GM04503 (cell line): ENCODE data around the gene ZFYVE28.

Source experiments
- DNase-seq: peaks from one replicate; pipeline ENCODE4 v3.0.0-alpha.2; 2012; ENCODE audit warnings: low read depth

The ZFYVE28 gene

DNA sequence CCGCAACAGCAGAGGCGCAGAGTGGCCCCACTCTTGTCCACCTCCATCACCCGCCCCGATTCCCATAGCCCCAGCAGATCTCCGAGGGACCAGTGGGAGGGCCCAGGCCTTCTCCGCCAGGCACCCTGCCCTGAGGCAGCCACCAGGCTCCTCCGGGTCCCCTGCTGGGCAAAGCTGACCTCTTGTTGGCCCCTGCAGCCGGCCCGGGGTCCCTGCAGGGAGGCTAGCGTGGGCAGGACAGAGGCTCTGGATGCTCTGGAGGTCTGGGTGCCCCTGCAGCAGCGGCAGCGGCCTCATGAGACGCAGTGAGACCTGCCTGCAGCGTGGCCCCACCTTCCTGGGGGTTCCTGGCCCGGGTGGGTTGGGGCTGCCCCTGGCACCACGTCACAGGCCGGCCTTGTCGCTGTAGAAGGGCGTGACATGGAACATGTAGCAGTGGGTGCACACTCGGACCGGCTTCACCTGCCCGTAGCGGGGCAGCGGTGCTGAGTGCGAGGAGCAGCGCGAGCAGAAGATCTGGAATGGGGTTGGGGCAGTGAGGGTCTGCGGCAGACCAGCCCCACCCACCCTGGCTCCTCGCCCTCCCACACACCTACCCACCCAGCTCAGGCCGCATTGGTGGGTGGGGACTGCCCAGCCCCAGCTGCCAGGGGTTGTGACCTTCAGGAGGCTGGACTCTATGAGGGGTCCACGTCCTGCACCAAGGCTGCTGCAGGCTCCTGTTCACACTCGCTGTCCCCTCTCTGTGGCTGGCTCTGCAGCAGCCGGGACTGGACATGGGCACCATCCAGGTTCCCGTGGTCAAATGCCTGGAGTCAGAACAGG lies 147.9 kb downstream of the ZFYVE28 start:
- no peak for DNase-seq

DNA sequence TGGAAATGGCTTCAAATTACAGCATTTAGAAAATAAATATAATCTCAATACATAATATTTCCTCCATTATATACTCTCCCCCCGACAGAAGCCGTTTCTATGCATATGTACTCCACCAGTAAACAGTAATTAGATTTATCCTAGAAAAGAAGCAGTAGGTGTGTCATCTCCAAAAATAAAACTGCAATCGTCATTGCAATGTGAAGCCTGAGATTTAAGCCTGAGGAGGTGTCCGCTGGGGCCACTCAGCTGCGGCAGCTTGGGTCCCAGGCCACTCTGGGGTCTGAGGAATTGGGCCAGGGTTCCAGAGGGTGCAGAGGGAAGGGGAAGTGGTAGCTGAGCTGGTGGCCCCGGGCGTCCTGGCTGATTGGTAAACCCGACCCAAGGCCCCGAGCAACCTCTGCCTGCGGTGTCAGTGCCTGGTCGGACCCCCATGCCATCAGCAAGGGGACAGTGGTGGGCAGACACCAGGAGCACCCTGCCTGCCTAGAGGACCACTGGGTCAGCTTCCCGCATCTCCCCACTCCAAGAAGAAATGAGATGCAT lies 148.8 kb downstream of the ZFYVE28 start:
- DNase-seq: no peak

DNA sequence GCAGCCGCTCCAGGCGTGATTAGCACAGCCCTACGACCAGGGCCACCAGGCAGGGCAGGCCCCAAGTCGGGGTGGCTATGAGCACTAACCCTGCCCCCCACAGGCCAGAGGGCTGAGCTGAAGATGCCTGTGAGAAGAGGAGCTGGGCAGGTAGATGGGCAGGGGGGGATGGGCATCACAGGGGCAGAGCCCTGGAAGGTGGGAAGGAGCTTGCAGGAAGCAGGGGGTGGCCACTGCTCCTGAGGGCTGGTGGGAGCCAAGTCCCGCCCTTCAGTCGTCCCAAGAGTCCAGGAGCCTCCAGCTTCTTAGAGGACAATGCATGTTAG lies 149.3 kb downstream of the ZFYVE28 start:
- DNase-seq: no peak

GRCh38 chr4:2268357-2269205 lies 149.9 kb downstream of the ZFYVE28 start:
- DNase-seq: no peak

GRCh38 chr4:2267841-2268240 lies 150.6 kb downstream of the ZFYVE28 start:
- no peak for DNase-seq

DNA sequence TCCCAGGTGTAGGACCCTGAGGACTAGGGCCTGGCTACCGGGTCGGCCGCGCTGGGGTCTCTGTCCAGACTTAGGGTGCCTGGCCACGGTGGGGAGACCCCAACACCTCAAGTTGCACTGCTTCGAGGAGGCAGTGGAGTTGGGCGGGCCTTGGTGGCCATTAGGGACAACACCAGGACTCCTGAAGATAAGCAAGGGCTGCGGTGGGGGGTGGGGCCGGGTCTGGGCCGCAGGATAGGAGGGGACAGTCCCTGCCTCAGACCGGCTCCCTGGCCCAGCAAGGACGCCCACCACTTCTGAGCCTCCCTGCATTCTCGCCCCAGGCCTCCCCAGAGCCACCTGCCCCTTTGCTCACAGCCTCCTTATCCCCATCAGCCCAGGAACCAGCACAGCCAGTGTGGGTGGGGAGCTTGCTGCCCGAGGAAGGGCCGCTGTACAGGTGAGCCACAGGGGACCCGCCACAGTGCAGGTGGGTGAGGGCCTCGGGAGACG lies 151.1 kb downstream of the ZFYVE28 start:
- no peak for DNase-seq

DNA sequence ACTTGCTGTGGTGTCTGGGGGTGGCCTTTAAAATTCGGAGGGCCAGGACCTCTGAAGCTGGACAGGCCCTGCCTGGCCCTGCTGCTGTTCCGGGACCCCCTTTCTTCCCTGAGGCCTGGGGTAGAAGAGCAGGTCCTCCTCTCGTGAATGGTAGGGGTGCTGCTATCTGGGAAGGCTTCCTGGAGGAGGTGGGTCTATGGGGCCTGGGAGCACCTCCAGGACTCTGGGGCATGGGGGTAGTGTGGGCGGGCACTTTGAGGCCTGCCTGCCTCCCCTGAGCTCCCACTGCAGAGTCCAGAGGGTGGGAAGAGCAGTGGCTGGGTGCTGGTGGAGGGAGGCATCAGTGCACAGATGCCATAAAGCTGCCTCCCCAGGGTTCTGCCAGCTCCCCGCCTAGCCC lies 151.6 kb downstream of the ZFYVE28 start:
- DNase-seq: no peak

DNA sequence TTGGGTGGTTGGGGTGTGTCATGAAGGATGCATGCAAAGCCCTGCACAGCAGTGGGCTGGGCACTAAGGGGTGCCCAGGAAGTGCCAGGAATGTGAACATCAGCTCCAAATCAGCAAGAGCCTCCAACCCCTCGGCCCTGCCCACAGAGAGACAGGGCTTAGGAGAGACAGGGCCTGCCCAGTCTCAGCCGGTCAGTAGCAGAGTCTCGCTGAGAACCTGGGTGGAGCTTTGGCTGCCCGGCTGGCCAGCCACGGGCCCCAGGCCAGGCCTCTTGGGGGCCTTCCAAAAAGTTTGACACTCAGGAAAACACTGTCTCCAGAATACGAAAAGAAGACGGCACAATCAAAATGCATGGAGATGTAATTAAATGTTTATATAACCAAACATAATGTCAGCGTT lies 152.3 kb downstream of the ZFYVE28 start:
- no peak for DNase-seq

DNA sequence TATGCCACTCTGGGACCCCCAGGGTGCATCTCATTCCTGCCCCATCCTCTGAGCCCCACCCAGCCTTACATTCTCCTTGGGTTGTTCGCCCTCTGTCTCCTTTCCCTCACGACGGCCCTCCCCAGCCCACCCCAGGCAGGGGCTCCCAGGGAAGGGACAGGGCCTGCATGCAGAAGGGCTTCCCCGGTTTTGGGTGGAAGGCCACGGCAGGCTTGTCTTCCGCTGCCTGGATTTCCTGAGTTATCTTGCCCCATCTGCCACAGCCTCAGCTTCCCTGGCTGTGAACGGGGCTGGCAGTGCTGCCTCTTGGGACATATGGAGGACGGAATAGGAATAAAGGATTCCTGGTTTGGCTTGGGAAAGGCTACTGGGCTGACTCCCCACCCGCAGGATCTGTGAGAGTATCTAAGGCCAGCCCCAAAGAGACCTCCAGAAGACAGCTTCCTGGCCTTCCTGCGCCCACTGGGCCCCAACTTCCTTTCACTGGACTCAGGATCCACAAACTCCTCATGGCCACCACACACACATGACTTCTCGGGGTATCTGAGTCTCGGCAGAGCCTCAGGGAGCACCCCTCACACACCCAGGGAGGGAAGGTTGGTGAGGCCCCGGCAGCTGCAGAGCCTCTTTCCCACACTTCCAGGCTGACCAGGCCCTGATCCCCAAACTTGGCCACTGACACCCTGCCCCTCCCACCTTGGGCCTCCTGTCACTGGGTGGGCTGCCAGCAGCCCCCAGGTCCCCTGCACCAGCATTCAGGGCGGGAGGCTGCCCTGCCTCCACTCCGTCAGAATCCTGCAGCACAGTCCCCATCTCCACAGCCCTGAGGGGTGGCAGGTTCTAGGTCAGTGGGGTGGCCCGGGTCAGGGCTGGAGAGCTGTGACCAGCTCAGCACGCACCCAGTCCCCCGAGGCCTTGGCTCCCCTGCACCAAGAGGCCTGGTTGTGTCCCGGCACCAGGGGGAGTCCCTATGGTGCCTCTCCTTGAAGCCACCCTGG lies 153.0 kb downstream of the ZFYVE28 start:
- no peak for DNase-seq

DNA sequence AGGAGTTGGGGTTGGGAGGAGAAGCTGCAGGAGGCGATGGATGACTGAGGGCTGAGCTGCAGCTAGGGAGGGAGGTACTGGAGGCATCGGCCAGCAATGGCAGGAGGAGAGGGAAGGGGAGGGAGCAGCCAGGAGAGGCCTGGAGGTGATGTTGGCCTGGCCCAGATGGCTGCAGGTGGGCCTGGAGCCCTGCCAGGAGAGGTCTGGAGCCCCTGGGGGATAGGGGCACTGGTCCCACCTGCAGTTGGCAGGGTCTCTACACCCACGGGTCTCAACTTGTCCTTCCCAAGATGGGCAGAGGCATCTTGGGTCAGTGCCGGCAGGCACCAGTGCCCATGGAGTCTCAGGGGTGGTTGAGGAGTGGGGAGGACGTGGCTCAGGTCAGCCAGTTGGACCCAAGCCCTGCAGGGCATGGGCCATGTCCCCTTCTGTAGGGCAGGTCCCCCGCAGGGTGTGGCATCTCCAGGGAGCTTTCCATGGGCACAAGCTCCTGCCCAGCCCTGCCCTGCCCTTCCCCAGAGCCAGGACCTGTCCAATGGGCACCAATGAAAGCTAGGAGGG lies 153.9 kb downstream of the ZFYVE28 start:
- DNase-seq: no peak

GRCh38 chr4:2263926-2264321 lies 154.5 kb downstream of the ZFYVE28 start:
- no peak for DNase-seq

- no peak for DNase-seq
Measured at GRCh38 chr4:2262944-2263250, 155.5 kb downstream of the ZFYVE28 start.

GRCh38 chr4:2262145-2262943 lies 156.1 kb downstream of the ZFYVE28 start:
- peak; percentile 94 for DNase-seq

GRCh38 chr4:2261853-2262144 lies 156.6 kb downstream of the ZFYVE28 start, which contains the start of gene MXD4:
TSS of gene MXD4 (minus strand) at chr4:2262109. CDS start at chr4:2261980, 129 bp downstream.
- no peak for DNase-seq

DNA sequence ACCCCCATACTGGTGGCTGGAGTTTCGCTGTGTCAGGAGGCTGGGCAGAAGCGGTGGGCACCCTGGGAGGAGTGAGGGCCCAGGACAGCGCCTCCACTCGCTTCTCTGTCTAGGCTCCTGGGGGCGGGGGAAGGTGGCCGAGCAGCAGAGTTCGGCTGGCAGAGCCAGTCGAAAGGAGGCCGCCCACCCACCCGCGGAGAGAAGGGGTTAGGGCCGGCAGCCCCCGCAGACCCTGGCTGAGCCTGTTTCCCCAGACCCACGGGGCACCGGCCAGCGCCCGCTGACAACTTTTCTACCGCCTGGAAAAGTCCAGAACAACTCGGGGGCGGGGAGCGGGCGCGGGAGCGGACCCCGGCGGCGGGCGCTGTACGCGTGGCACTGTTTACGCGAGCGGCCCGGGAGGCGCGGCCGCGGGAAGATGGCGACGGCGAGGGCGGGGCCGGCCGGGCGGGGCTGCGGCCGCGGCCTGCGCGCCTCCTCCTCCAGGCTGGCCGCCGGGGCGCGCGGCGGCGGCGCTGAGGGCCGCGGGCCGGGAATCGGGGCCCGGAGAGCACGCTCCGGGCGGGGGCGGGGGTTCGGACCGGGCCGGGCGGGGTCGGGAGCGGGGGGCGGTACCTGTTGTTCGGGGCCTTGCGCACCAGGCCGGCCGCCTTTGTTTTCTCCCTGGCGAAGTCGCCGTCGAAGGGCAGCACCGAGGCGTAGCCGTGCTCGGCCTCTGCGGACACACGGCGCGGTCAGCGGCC lies 157.2 kb downstream of the ZFYVE28 start:
- no peak for DNase-seq

- no peak for DNase-seq
Measured at GRCh38 chr4:2260344-2261109, 157.9 kb downstream of the ZFYVE28 start.

DNA sequence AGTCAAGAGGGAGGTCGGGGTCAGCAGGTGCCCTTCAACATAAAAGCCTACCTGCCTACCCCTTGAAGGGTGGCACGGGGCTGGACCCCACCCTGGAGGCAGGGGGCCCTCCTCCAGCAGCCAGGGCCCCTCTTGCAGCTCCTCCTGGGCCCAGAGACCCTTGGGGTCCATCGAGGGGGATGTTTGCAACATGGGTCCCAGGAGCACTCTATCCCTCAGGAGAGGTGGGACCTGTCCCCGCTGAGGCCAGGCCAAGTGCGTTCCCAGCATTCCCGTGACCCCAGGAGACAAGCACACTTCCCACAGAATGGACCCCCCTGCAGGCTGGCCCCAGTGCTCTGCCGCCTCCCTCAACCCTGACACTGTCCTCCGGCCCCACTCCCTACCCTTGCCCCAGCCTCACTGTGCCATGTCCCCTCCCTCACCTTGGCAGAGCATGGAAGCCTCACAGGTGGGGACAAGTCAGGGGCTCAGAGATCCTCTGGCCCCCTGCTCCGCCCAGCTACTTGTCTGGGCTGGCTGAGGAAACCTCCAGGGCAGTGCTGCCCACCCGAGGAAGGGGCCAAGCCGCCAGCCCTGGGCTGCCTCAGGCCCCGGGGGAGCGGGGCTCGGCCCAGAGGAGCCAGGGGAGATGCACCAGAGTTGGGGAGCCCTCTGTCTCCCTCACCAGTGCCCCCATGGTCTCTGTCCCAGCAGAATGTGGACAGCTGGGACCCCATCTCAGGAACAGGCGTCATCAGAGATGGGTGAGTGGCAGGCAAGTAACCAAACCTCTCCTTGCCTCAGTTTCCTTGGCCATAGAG lies 158.7 kb downstream of the ZFYVE28 start:
- no peak for DNase-seq

DNA sequence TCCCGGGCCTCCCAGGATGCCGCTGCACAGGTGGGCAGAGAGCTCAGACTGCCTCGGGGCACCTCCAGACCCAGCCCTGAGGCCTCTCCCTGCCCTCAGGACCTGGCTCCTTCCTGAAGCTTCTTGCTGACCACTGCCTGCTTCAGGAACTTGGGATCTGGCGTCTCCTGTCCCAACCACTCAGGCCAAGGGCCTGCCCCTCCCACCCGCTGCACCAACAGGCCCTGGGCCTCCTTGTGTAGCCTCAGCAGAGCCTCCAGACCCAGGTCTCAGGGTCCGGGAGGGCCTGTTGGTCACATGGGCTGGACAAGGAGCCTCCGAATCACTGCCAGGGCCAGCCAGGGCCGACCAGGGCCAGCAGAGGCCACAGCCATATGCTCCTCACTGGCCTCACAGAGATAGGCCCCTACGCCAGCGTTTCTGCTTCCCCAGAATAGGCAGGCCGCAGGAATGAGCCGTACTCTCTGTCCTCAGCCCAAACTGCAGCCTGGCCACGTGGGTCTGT lies 159.4 kb downstream of the ZFYVE28 start:
- DNase-seq: no peak
